OCI-LY3 (cell line): ENCODE measurements around the gene ASTN2.

Experiments
- H2AFZ ChIP-seq: fragments of 200-600, 300-600 bp; shearing (Covaris generic); 2 replicates; pipeline ENCODE4 v1.6.0; 2014; ENCODE audit warnings: antibody characterized with exemption, low read depth, low read length
- H3K27ac ChIP-seq: fragments of 200-600, 300-600 bp; sonication (generic); 2 replicates; pipeline ENCODE4 v1.5.1; 2014; ENCODE audit warnings: mild to moderate bottlenecking, low read length, moderate library complexity, mixed read lengths
- H3K27me3 ChIP-seq: fragments of 200-600, 300-600 bp; sonication (generic); 2 replicates; pipeline ENCODE4 v1.6.1; 2014; ENCODE audit warnings: low read depth, low read length, mixed read lengths
- H3K36me3 ChIP-seq: fragments of 200-600, 300-600 bp; sonication (generic); replicated peaks from 2 replicates; pipeline ENCODE3; 2014; ENCODE audit warnings: low read depth, low read length, mixed read lengths
- H3K4me1 ChIP-seq: fragments of 300-600, 200-600 bp; sonication (generic); 2 replicates; pipeline ENCODE4 v1.6.1; 2014; ENCODE audit warnings: low read length, mixed read lengths
- H3K4me2 ChIP-seq: fragments of 200-600, 300-600 bp; sonication (generic); 2 replicates; pipeline ENCODE4 v1.6.1; 2014; ENCODE audit warnings: low read length, mixed read lengths
- H3K4me3 ChIP-seq: fragments of 300-600, 200-600 bp; sonication (generic); 2 replicates; pipeline ENCODE4 v1.5.1; 2014; ENCODE audit warnings: antibody characterized with exemption, mild to moderate bottlenecking, low read length, moderate library complexity
- H3K79me2 ChIP-seq: fragments of 300-600, 200-600 bp; shearing (Covaris generic); 2 replicates; pipeline ENCODE4 v1.6.1; 2014; ENCODE audit warnings: mild to moderate bottlenecking, low read length, mixed read lengths
- H3K9ac ChIP-seq: fragments of 300-600, 200-600 bp; shearing (Covaris generic); 2 replicates; pipeline ENCODE4 v1.6.0; 2014; ENCODE audit warnings: mild to moderate bottlenecking, low read length, moderate library complexity
- H3K9me3 ChIP-seq: fragments of 200-600, 300-600 bp; shearing (Covaris generic); 2 replicates; pipeline ENCODE4 v1.6.1; 2014; ENCODE audit warnings: low read length, mixed read lengths; ENCODE audit not compliant: insufficient read depth
- H4K20me1 ChIP-seq: fragments of 200-600, 300-600 bp; sonication (generic); 2 replicates; pipeline ENCODE4 v1.6.1; 2016; ENCODE audit warnings: low read length, mixed read lengths; ENCODE audit not compliant: insufficient read depth
- CTCF ChIP-seq: fragments of 200-600, 300-600 bp; sonication (generic); IDR thresholded peaks from 2 replicates; pipeline ENCODE4 v1.5.1; 2014; ENCODE audit warnings: antibody characterized with exemption, low read length, low read depth
- EZH2phosphoT487 ChIP-seq: fragments of 200-600 bp; shearing (Covaris generic); IDR thresholded peaks from 2 replicates; pipeline ENCODE4 v1.6.1; 2018; ENCODE audit warnings: antibody characterized with exemption, mixed run types, low read depth

ASTN2 gene

GRCh38 chr9:117104716-117105495 lies 310.0 kb downstream of the ASTN2 start:
- no peak overlapping the region for H3K9ac ChIP-seq
- H3K79me2 ChIP-seq: no peaks in the 10 kb centered on the region
- H3K36me3 ChIP-seq: no peaks in the 10 kb centered on the region
- no peak overlapping the region for H3K4me3 ChIP-seq
- H3K27me3 ChIP-seq: no peaks in the 10 kb centered on the region
- H3K9me3 ChIP-seq: no peaks in the 10 kb centered on the region
- no peak overlapping the region for H3K27ac ChIP-seq
- H2AFZ ChIP-seq: no peak overlapping the region
- TF ChIP-seq CTCF (no peak), EZH2phosphoT487 (no peak)
- H3K4me2 ChIP-seq: no peak overlapping the region
- H3K4me1 ChIP-seq: no peaks in the 10 kb centered on the region
- no peaks in the 10 kb centered on the region for H4K20me1 ChIP-seq

- H3K36me3 ChIP-seq: no peaks in the 10 kb centered on the region
- no peaks in the 10 kb centered on the region for H3K9me3 ChIP-seq
- H3K79me2 ChIP-seq: no peaks in the 10 kb centered on the region
- no peak overlapping the region for H3K4me3 ChIP-seq
- TF ChIP-seq EZH2phosphoT487 (no peak), CTCF (no peak)
- H3K27ac ChIP-seq: no peak overlapping the region
- H3K4me1 ChIP-seq: no peaks in the 10 kb centered on the region
- no peak overlapping the region for H3K9ac ChIP-seq
- H4K20me1 ChIP-seq: no peaks in the 10 kb centered on the region
- no peak overlapping the region for H3K4me2 ChIP-seq
- H2AFZ ChIP-seq: no peak overlapping the region
- no peaks in the 10 kb centered on the region for H3K27me3 ChIP-seq
These were observed 310.7 kb downstream of the ASTN2 start for GRCh38 chr9:117104206-117104605.

- no peaks in the 10 kb centered on the region for H3K79me2 ChIP-seq
- no peak overlapping the region for H3K27ac ChIP-seq
- no peaks in the 10 kb centered on the region for H3K9me3 ChIP-seq
- no peak overlapping the region for H2AFZ ChIP-seq
- no peaks in the 10 kb centered on the region for H4K20me1 ChIP-seq
- TF ChIP-seq EZH2phosphoT487: no peak
- H3K9ac ChIP-seq: no peak overlapping the region
- H3K4me3 ChIP-seq: no peak overlapping the region
- H3K4me2 ChIP-seq: no peak overlapping the region
- no peaks in the 10 kb centered on the region for H3K36me3 ChIP-seq
- no peaks in the 10 kb centered on the region for H3K27me3 ChIP-seq
- H3K4me1 ChIP-seq: no peaks in the 10 kb centered on the region; the same call in 1 of the 2 replicates
These were observed 311.3 kb downstream of the ASTN2 start for GRCh38 chr9:117103438-117104110.

- Histone ChIP-seq H3K79me2 (no peaks in the 10 kb centered on the region), H3K4me2 (no peak overlapping the region), H3K4me1 (peaks cover 7% of the 10 kb centered on the region), H4K20me1 (no peaks in the 10 kb centered on the region), H3K4me3 (no peak overlapping the region), H2AFZ (no peak overlapping the region), H3K36me3 (no peaks in the 10 kb centered on the region), H3K27ac (no peak overlapping the region), H3K27me3 (no peaks in the 10 kb centered on the region), H3K9me3 (no peaks in the 10 kb centered on the region), H3K9ac (no peak overlapping the region)
- TF ChIP-seq EZH2phosphoT487: no peak
- no peak for TF ChIP-seq CTCF
These were observed 313.8 kb downstream of the ASTN2 start for GRCh38 chr9:117101008-117101407.
